K562 (cell line): ENCODE results near the gene CYP2C8. TPM values are rescaled to one million over a fixed set of nuclear protein-coding genes. Genes with fewer than 3 reads are reported as not detected.
"Not testable (repeated sequence)": the region's sequence is repeated elsewhere in the genome, so short reads cannot be mapped to it uniquely, and the experiment has no call there.

Experiments used
- ATAC-seq: fragments of 200-7000 bp; cut with Tn5 transposase; 3 replicates; pipeline ENCODE4 v1.9.1; 2020; ENCODE audit warnings: moderate library complexity
- BruUV-seq: library from RNA; stranded (reverse); fragments of 400-500 nt; replicated peaks from 2 replicates; lab custom pipeline; 2021; lab: Mats Ljungman, UMichigan
- CTCF ChIA-PET: fragments of 300-600 bp; formaldehyde crosslinking; extraction: SDS; loops from one replicate; lab custom pipeline; 2021; ENCODE audit warnings: low intra/inter-chr PET ratio; lab: Yijun Ruan, JAX
- POLR2A ChIA-PET: fragments of 300-600, 350-650 bp; sonication (Branson Sonifier 250); formaldehyde crosslinking; extraction: SDS; loops from one replicate; lab custom pipeline; 2021; ENCODE audit warnings: antibody characterized with exemption, inconsistent platforms; lab: Yijun Ruan, JAX
- DNase-seq, 4 experiments: peaks; one replicate each; pipeline versions ENCODE4 v3.0.0 to v3.0.0-alpha.2; 2011 to 2018; ENCODE audit warnings: low spot score in 3 of 4, mixed read lengths in 3 of 4; ENCODE audit errors: extremely low read depth in 1 of 4
- FAIRE-seq: peaks from 2 replicates; lab custom pipeline; 2011; peaks lifted over from hg19 to GRCh38; lab: Jason Lieb, UNC
- H2AFZ ChIP-seq: 2 replicates; pipeline ENCODE4 v1.6.0; 2011; ENCODE audit warnings: low read depth, low read length, control low read depth, inconsistent platforms
- H3K27ac ChIP-seq: fragments of 200-600 bp; 3 replicates; pipeline ENCODE4 v1.8.0; 2011; ENCODE audit warnings: low read depth, mild to moderate bottlenecking, control low read depth, inconsistent platforms, low read length, moderate library complexity, mixed read lengths; ENCODE audit errors: extremely low read depth
- H3K27me3 ChIP-seq, 2 experiments: fragments of 300-600 bp in 1 of 2; 2 replicates in 1 of 2; 3 replicates in 1 of 2; pipeline versions ENCODE4 v1.6.0 to v1.8.0; 2011; ENCODE audit warnings: inconsistent platforms in 2 of 2, low read length in 2 of 2, mild to moderate bottlenecking in 1 of 2, mixed read lengths in 1 of 2, moderate library complexity in 1 of 2; ENCODE audit not compliant: control insufficient read depth in 2 of 2, insufficient read depth in 2 of 2
- H3K36me3 ChIP-seq: fragments of 300-600 bp; 3 replicates; pipeline ENCODE4 v1.8.0; 2011; ENCODE audit warnings: mild to moderate bottlenecking, low read length, inconsistent platforms; ENCODE audit not compliant: control insufficient read depth, insufficient read depth
- H3K4me1 ChIP-seq, 2 experiments: fragments of 200-600 bp in 1 of 2; replicated peaks in 1 of 2; 2 replicates in 1 of 2; 3 replicates in 1 of 2; pipeline versions ENCODE4 v1.5.1 to v1.8.0; 2011; ENCODE audit warnings: inconsistent platforms in 2 of 2, low read length in 2 of 2, mild to moderate bottlenecking in 1 of 2, mixed read lengths in 1 of 2, moderate library complexity in 1 of 2; ENCODE audit not compliant: control insufficient read depth in 2 of 2, insufficient read depth in 2 of 2
- H3K4me2 ChIP-seq: 2 replicates; pipeline ENCODE4 v1.6.1; 2011; ENCODE audit warnings: low read length, control low read depth, inconsistent platforms, mixed read lengths; ENCODE audit not compliant: insufficient read depth
- H3K4me3 ChIP-seq: fragments of 200-600 bp; sonication (generic), shearing (Covaris generic); 2 replicates; pipeline ENCODE4 v1.5.1; 2016; ENCODE audit warnings: control low read depth, inconsistent platforms
- H3K79me2 ChIP-seq: fragments of 200-600 bp; 3 replicates; pipeline ENCODE4 v1.8.0; 2011; ENCODE audit warnings: low read length, inconsistent platforms; ENCODE audit not compliant: control insufficient read depth, insufficient read depth
- H3K9ac ChIP-seq, 2 experiments: 2 replicates each; pipeline versions ENCODE4 v1.6.0 to v1.6.1; 2011; ENCODE audit warnings: low read depth in 2 of 2, low read length in 2 of 2, control low read depth in 1 of 2, inconsistent platforms in 1 of 2, mild to moderate bottlenecking in 1 of 2, mixed read lengths in 1 of 2; ENCODE audit not compliant: insufficient read depth in 1 of 2
- H3K9me1 ChIP-seq: one replicate; pipeline ENCODE4 v1.6.0; 2011; ENCODE audit warnings: inconsistent platforms, mild to moderate bottlenecking, low read length, moderate library complexity; ENCODE audit not compliant: control insufficient read depth, insufficient read depth
- H3K9me3 ChIP-seq: replicated peaks from 2 replicates; pipeline ENCODE4 v1.5.1; 2011; ENCODE audit warnings: low read depth, low read length, inconsistent platforms; ENCODE audit not compliant: control insufficient read depth, insufficient read depth
- H4K20me1 ChIP-seq: replicated peaks from 2 replicates; pipeline ENCODE4 v1.6.1; 2011; ENCODE audit warnings: low read length, inconsistent platforms, mixed read lengths; ENCODE audit not compliant: control insufficient read depth, insufficient read depth
- ESRRB ChIP-seq: fragments of 250-450 bp; sonication (Bioruptor Pico); IDR thresholded peaks from 2 replicates; pipeline ENCODE4 v1.5.0; 2020; ENCODE audit warnings: mild to moderate bottlenecking, moderate library complexity, borderline replicate concordance
- NCOR1 ChIP-seq: fragments of 450-650 bp; IDR thresholded peaks from 2 replicates; pipeline ENCODE4 v1.6.1; 2016; ENCODE audit warnings: mild to moderate bottlenecking, moderate library complexity
- POLR2H ChIP-seq: IDR thresholded peaks from 2 replicates; pipeline ENCODE4 v1.6.1; 2016; ENCODE audit warnings: missing genetic modification characterization, low read depth, mild to moderate bottlenecking, control low read depth, missing compliant biosample characterization, moderate library complexity
- TFAM ChIP-seq: fragments of 250-450 bp; sonication (Bioruptor Pico); conservative IDR thresholded peaks from 2 replicates; pipeline ENCODE4 v1.5.0; 2021; ENCODE audit warnings: mild to moderate bottlenecking, moderate library complexity
- ZBTB1 ChIP-seq: sonication (generic); formaldehyde crosslinking; IDR thresholded peaks from 2 replicates; pipeline ENCODE4 v1.8.1; 2023; ENCODE audit warnings: missing genetic modification reagents, low read depth, mild to moderate bottlenecking, borderline replicate concordance
- ZMIZ1 ChIP-seq, 2 experiments: fragments of 150-350 bp in 1 of 2; IDR thresholded peaks; 2 replicates each; pipeline ENCODE4 v1.6.1; 2012 to 2016; ENCODE audit warnings: low read depth in 2 of 2, low read length in 2 of 2, mild to moderate bottlenecking in 1 of 2, moderate library complexity in 1 of 2
- WGBS: fragments of 100-300 bp; shearing (Covaris generic); methylation state at CpG from one replicate; pipeline ENCODE4 v1.1.6; 2016; ENCODE audit warnings: low coverage, mixed read lengths; ENCODE audit not compliant: insufficient coverage; ENCODE audit errors: missing lambda C conversion rate; 5-methylcytosine and 5-hydroxymethylcytosine counted together
- in situ Hi-C: fragments of 300-500 bp; cut with MboI; formaldehyde crosslinking; loops from 4 replicates; pipeline ENCODE4 v1.15.0; 2018; ENCODE audit warnings: inconsistent platforms, mixed read lengths
- intact Hi-C: fragments of 100-400 bp; cut with micrococcal nuclease; formaldehyde crosslinking; loops from 2 replicates; pipeline ENCODE4 v1.14.2; 2022
- polyA plus RNA-seq, 8 experiments: library from polyadenylated mRNA; depleted of rRNA in 4 of 8; stranded (reverse) in 5 of 8; unstranded in 3 of 8; fragments of >200 nt; fragmentation: Nextera tagmentation in 2 of 8; fragmentation: Illumina TruSeq in 1 of 8; extraction: Ambion mirVana in 2 of 8; extraction: Trizol in 1 of 8; gene quantifications; 2 replicates each; pipeline versions ENCODE4 v1.2.1 to v1.2.3, GENCODE V29; 2011 to 2014; ENCODE audit warnings: inconsistent platforms in 1 of 8, missing spikeins in 1 of 8
- total RNA-seq, 7 experiments: library from RNA; depleted of rRNA in 6 of 7; stranded (reverse); fragments of >200 nt in 6 of 7; fragmentation: Illumina TruSeq in 2 of 7; extraction: Trizol in 2 of 7; gene quantifications; 2 replicates each; pipeline versions ENCODE4 v1.2.1 to v1.2.3, GENCODE V29; 2011 to 2021; ENCODE audit warnings: low replicate concordance in 1 of 7

The CYP2C8 gene
- total and polyA plus RNA-seq, 9 of the 15 experiments (the other 6 are each of a cell fraction or from before 2014, with no cell fraction given), result 0.06 to 0.16 (median 0.10) TPM; not detected in 5

GRCh38 chr10:95071107-95071660 lies 1.9 kb upstream of the CYP2C8 start (continued):
- TF ChIP-seq ZMIZ1 (IDR thresholded peaks at IDR 0.05; ENCODE audit: low read depth in 2 of 2, low read length in 2 of 2), result no peak
- no peak for TF ChIP-seq ESRRB
- no peak for TF ChIP-seq ZBTB1 (CRISPR knock-in tag)
- TF ChIP-seq TFAM (CRISPR knock-in tag), result no peak
- TF ChIP-seq POLR2H (tag), result no peak
- TF ChIP-seq NCOR1, result no peak

- BruUV-seq, H3K9me1 ChIP-seq, H3K27ac ChIP-seq, H3K36me3 ChIP-seq, in situ Hi-C loops, H3K4me3 ChIP-seq, H3K27me3 ChIP-seq, intact Hi-C loops, CTCF ChIA-PET, H4K20me1 ChIP-seq, FAIRE-seq, H3K79me2 ChIP-seq, ATAC-seq, H3K4me1 ChIP-seq, H3K9me3 ChIP-seq, H3K4me2 ChIP-seq, H2AFZ ChIP-seq, H3K9ac ChIP-seq, DNase-seq: not testable (repeated sequence)
- WGBS, result 0% methylated on average over 4 of the region's 4 CpGs
- POLR2A ChIA-PET, result interaction anchor here (0.6 kb wide), 1 partner anchor 12 kb away, joined by 3 read pairs; no protein-coding TSS in a partner anchor
Measured at GRCh38 chr10:95064125-95064524, 5.2 kb downstream of the CYP2C8 start.
